Measurements from ENCODE around the gene MLXIP.

Gene MLXIP

DNA sequence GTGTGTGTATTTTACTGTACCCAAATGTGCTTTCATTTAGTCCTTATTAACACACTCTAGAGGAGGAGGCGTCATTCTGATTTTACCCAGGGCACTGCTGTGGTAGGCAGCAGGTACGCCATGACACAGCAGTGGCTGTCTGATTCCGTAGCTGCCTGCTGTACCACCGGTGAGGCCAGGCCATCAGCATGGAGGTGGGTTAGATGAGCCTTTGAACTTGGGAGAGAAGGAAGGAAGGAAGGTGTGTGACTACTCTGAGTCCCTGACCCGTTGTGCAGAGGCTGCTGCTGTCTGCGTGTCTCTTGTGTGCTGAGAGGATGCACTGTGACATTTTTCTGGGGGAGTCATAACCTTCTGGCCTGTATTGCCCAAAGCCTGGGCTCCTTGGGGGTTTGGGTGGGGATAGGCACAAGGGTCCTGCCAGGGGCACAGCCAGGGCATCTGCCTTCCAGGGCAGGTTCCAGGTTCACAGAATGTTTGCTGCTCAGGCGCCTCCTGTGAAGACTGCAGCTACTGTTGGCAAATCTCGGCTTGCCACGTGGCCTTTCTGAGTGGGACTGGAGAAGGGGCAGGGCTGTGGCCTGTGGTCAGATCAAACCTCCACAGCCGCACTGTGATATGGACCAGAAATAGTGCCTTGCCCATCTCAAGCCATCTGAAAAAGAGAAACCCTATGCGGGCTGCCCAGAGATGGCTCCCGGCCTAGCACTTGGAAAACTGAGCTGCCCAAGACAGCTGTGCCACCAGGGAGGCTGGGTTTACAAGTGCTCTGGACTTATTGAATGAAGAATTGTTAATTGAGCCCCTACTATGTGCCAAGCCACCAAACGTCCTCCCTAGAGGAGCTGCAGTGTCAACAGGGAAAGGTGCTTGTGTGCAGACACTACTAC lies 47.1 kb downstream of the MLXIP start:
- TF ChIP-seq CTCF (IDR thresholded peaks at IDR 0.05; ENCODE audit: extremely low read depth, insufficient read depth, missing control alignments) = no peak
- in situ Hi-C loops (cut with MboI; ENCODE audit: low pct_unique_long_range_greater_than_20kb, low sequenced_read_pairs, unreplicated experiment) = no loop called here
- no peak for DNase-seq (ENCODE audit: low spot score)

DNA sequence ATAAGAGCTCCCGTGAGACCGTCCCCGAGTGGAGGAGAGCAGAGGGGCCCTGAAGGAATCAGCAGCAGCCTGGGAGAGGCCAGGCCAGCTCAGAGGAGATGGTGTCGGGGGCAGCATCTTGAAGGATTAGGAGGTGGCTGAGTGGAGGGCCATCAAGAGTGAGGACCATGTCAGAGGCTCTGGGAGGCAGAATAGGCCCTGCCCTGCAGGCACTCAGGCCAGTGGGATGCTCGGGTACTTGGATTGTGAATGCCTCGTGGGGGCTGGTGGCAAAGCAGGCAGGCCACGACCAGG lies 47.7 kb downstream of the MLXIP start:
- in situ Hi-C loops (cut with MboI; ENCODE audit: low pct_unique_long_range_greater_than_20kb, low sequenced_read_pairs, unreplicated experiment) = no loop called here
- no peak for TF ChIP-seq CTCF (IDR thresholded peaks at IDR 0.05; ENCODE audit: extremely low read depth, insufficient read depth, missing control alignments)
- no peak for DNase-seq (ENCODE audit: low spot score)

DNA sequence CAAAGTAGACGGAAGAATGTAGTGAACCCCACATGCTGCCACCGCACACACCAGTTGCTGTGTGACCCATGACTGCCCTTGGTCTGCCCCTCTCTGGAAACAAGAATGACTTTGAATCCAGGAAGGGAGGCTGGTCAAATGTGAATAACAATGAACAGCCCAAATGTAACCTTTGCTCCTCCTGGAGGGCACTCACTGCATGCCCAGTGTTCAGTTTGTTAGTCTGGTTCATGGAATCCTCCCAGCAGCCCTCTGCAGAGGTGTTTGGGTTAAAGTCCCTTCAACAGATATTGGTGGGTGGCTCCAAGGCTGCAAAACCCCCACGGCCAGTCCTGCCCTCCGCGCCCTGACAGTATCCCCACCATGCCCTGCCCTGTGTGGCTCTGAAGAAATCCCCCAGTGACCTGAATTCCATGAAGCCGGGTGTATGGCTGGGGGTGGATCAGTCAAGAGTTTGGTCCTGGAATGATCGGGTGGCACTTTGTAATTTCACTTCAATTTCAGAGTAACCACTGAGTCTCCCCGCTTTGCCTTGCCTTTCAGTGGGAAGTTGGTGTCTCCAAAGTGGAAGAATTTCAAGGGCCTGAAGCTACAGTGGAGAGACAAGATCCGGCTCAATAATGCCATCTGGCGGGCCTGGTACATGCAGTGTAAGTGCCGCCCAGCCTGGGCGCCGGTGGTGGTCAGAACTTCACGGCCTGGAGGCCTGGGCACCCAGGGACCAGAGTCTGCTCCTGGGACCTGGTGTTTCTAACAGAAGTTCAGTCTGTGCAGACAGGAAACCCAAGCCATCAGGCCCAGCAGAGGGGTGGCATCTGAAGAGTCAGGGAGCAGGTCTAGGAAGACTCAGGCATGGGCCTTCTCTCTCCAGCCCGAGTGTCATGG lies 48.4 kb downstream of the MLXIP start:
- in situ Hi-C loops (cut with MboI; ENCODE audit: low pct_unique_long_range_greater_than_20kb, low sequenced_read_pairs, unreplicated experiment) = no loop called here
- no peak for DNase-seq (ENCODE audit: low spot score)
- TF ChIP-seq CTCF (IDR thresholded peaks at IDR 0.05; ENCODE audit: extremely low read depth, insufficient read depth, missing control alignments) = no peak

GRCh38 chr12:122127839-122128238 lies 49.3 kb downstream of the MLXIP start:
- in situ Hi-C loops (cut with MboI; ENCODE audit: low pct_unique_long_range_greater_than_20kb, low sequenced_read_pairs, unreplicated experiment) = no loop called here
- no peak for DNase-seq (ENCODE audit: low spot score)
- no peak for TF ChIP-seq CTCF (IDR thresholded peaks at IDR 0.05; ENCODE audit: extremely low read depth, insufficient read depth, missing control alignments)

- no peak for TF ChIP-seq CTCF (IDR thresholded peaks at IDR 0.05; ENCODE audit: extremely low read depth, insufficient read depth, missing control alignments)
- no peak for DNase-seq (ENCODE audit: low spot score)
- in situ Hi-C loops (cut with MboI; ENCODE audit: low pct_unique_long_range_greater_than_20kb, low sequenced_read_pairs, unreplicated experiment) = no loop called here
Observed at GRCh38 chr12:122128481-122128880, 49.9 kb downstream of the MLXIP start.

GRCh38 chr12:122129131-122129530 lies 50.6 kb downstream of the MLXIP start:
- TF ChIP-seq CTCF (IDR thresholded peaks at IDR 0.05; ENCODE audit: extremely low read depth, insufficient read depth, missing control alignments) = no peak
- no peak for DNase-seq (ENCODE audit: low spot score)
- in situ Hi-C loops (cut with MboI; ENCODE audit: low pct_unique_long_range_greater_than_20kb, low sequenced_read_pairs, unreplicated experiment) = no loop called here

Measured in GM13977 (cell line).